OCI-LY3 (cell line): ENCODE data around the gene MSH6.

Experiments used
- EZH2phosphoT487 ChIP-seq: fragments of 200-600 bp; shearing (Covaris generic); IDR thresholded peaks from 2 replicates; pipeline ENCODE4 v1.6.1; 2018; ENCODE audit warnings: antibody characterized with exemption, mixed run types, low read depth
- TF ChIP-seq, protein P1 (sequence below): fragments of 200-600, 300-600 bp; sonication (generic); IDR thresholded peaks from 2 replicates; pipeline ENCODE4 v1.5.1; 2014; ENCODE audit warnings: antibody characterized with exemption, low read length, low read depth

DNA sequence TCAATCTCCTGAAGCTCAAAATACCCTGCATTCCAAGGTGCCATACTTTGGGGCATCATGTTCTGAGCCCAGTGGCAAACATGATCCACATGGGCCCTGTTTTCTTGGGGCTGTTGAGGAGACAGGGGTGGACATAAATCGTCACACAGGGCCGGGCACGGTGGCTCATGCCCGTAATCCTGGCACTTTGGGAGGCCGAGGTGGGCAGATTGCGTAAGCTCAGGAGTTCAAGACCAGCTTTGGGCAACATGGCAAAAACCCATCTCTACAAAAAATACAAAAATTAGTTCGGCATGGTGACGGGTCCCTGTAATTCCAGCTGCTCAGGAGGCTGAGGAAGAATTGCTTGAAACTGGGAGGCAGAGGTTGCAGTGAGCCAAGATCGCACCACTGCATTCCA lies 13.6 kb upstream of the MSH6 start:
- TF ChIP-seq, protein P1, sequence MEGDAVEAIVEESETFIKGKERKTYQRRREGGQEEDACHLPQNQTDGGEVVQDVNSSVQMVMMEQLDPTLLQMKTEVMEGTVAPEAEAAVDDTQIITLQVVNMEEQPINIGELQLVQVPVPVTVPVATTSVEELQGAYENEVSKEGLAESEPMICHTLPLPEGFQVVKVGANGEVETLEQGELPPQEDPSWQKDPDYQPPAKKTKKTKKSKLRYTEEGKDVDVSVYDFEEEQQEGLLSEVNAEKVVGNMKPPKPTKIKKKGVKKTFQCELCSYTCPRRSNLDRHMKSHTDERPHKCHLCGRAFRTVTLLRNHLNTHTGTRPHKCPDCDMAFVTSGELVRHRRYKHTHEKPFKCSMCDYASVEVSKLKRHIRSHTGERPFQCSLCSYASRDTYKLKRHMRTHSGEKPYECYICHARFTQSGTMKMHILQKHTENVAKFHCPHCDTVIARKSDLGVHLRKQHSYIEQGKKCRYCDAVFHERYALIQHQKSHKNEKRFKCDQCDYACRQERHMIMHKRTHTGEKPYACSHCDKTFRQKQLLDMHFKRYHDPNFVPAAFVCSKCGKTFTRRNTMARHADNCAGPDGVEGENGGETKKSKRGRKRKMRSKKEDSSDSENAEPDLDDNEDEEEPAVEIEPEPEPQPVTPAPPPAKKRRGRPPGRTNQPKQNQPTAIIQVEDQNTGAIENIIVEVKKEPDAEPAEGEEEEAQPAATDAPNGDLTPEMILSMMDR, result no peak
- TF ChIP-seq EZH2phosphoT487, result no peak
